ENCODE data around the gene PPP5C. TPM values are rescaled to one million over a fixed set of nuclear protein-coding genes. Genes with fewer than 3 reads are reported as not detected.

The PPP5C gene, protein sequence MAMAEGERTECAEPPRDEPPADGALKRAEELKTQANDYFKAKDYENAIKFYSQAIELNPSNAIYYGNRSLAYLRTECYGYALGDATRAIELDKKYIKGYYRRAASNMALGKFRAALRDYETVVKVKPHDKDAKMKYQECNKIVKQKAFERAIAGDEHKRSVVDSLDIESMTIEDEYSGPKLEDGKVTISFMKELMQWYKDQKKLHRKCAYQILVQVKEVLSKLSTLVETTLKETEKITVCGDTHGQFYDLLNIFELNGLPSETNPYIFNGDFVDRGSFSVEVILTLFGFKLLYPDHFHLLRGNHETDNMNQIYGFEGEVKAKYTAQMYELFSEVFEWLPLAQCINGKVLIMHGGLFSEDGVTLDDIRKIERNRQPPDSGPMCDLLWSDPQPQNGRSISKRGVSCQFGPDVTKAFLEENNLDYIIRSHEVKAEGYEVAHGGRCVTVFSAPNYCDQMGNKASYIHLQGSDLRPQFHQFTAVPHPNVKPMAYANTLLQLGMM
- 33.0 and 79.9 TPM in 2 replicates for total RNA-seq

DNA sequence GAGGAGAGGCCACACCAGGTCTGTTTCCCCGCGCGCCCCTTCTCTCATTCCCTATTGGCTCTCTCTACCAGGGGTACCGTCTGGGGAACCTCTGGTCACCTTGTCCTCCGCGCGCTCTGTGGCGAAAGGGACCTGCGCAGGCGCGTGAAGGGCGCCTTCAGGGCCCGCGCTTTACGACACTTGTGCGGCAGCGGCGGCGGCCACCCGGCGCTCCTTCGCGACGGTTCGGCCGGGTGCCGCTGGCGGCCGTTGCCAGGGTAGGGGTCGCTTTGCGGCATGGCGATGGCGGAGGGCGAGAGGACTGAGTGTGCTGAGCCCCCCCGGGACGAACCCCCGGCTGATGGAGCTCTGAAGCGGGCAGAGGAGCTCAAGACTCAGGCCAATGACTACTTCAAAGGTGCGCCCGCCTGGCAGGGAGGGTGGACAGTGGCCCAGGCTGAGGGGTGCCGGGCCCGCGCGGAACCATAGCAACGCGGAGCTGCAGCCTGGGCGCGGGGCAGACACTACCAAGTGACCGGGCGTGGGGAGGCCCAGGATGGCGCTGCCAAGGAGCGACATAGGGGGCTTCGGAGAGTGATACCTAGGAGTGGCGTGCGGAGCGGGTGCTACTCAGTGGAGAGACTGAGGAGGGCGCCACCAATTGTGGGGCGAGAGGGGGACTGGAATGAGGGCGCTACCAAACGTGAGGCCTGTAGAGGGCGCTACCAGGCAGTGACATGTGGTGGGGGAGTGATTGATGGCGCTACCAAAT lies at the start of gene PPP5C:
TSS of gene PPP5C (plus strand) at position 267 of the 751 bp plus-strand sequence. CDS start at position 277, 10 bp downstream.

DNA sequence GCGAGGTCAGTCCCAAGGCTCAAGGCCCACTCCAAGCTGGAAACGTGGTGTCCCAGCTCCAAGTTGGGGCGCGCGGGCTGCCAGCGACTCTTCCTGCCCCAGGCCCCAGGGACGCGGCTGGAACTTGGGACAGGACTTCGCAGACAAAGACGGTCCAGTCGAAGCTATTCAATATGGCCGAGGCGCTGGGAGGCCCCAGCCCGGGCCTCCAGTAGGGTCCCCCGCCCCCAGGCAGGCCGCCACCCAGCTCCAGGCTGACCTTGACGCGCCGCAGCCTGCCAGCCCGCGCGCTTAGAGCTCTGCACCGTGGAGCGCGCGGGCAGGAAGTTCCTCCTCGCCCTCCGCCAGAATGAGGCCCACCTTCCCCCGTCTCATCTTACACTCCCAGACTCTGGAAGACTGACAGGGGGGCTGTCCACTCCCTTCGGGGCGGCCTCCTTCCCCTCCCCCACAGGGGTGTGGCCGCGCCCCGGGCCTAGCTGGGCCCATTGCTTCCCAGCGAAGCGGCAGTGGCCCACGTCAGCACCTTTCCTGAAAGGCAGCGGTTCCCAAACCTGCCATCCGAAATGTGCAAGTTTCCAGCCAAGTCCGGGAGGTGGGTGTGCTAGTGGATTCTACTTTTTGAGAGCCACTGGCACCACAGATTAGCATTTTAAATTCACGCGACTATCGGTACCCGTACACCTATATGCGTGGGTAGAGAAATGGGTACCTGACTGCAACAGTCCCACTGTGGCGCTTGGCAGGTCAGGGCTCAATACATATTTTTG lies 66.6 kb downstream of the PPP5C start, which contains the start of gene CCDC8:
TSS of gene CCDC8 (minus strand) at position 303 of the 770 bp plus-strand sequence. CDS start 754 bp downstream, outside the sequence.

DNA sequence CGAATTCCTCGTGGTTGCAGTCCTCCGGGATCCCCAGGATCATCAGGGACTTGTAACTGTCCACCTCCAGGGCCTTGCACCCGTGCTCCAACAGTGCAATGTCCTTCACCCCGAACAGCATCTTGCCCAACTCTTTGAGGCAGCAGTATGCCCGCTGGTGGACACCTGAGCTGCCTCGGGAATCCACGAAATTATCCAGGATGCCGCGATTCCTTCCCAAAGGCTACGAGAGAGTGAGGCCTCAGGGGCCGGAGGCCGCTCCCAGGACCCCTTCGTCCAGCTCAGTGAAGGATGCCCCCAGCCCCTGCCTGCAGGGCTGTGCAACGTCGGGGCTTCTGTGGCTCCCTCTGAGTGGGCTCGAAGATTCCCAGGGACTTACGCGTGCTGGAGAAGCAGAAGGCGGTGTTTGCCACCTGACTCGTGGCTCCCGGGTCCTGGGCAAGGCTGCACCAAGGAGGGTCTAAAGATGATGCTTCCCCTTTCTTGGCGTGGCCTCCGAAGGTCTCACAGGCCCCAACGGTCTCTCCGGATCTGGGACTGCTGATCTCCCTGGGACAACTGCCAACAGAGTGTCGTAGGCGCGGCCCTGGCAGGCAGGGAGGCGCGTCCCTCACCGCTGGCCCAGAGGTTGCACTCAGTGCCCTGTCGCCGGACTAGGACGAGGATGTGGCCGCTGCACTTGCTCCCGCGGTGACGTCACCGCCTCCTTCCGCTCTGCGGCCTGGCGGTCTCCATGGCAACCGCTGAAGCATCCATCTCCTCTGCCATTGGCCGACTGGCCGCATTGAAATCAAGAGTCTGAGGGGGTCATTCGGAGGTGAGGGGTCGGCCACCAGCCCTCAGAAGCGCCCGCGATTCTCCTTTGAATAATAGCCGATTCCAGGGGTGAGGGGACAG lies 81.6 kb downstream of the PPP5C start, which contains the start of gene PNMA8C:
TSS of gene PNMA8C (minus strand) at position 698 of the 897 bp plus-strand sequence. CDS start at position 121, 577 bp downstream.

Other genes with a start within 250 kb of the PPP5C start
- 0.28 TPM in 1 of 2 replicates, not detected in the other for gene IGFL3, start 222.4 kb upstream of the PPP5C start, total RNA-seq
- 1.1 TPM in 1 of 2 replicates, not detected in the other for gene IGFL2, start 198.8 kb upstream of the PPP5C start, total RNA-seq
- not detected in 2 replicates for gene IGFL1, start 117.3 kb upstream of the PPP5C start, total RNA-seq
- under 0.01 and 1.1 TPM in 2 replicates for gene HIF3A, start 50.0 kb upstream of the PPP5C start, total RNA-seq
- 12.8 and 21.1 TPM in 2 replicates for gene CCDC8, start 66.5 kb downstream of the PPP5C start, total RNA-seq
- 0.19 and 0.28 TPM in 2 replicates for gene PNMA8C, start 81.8 kb downstream of the PPP5C start, total RNA-seq
- gene PNMA8A, start 124.5 kb downstream of the PPP5C start, total RNA-seq: 0.77 and 2.8 TPM in 2 replicates
- 0.19 and 1.4 TPM in 2 replicates for gene PNMA8B, start 148.8 kb downstream of the PPP5C start, total RNA-seq